HepG2 (cell line): Measurements from ENCODE around the gene N4BP2L1. TPM values are rescaled to one million over a fixed set of nuclear protein-coding genes. Genes with fewer than 3 reads are reported as not detected.

Experiments
- AKAP8 ChIP-seq: sonication (generic); formaldehyde crosslinking; IDR thresholded peaks from 2 replicates; pipeline ENCODE4 v1.5.1; 2020; ENCODE audit warnings: mild to moderate bottlenecking, missing genetic modification reagents
- ETV5 ChIP-seq: IDR thresholded peaks from 2 replicates; pipeline ENCODE4 v1.6.1; 2018; ENCODE audit warnings: missing biosample characterization, missing genetic modification reagents, inconsistent platforms, borderline replicate concordance
- GLMP ChIP-seq: sonication (generic); formaldehyde crosslinking; IDR thresholded peaks from 2 replicates; pipeline ENCODE4 v1.9.0; 2021; ENCODE audit warnings: missing genetic modification reagents, mild to moderate bottlenecking, borderline replicate concordance
- HNF4A ChIP-seq: sonication (generic); formaldehyde crosslinking; IDR thresholded peaks from 2 replicates; pipeline ENCODE4 v1.4.0; 2020; ENCODE audit warnings: missing genetic modification reagents
- RARG ChIP-seq: sonication (generic); formaldehyde crosslinking; IDR thresholded peaks from 2 replicates; pipeline ENCODE4 v1.4.0; 2020; ENCODE audit warnings: low read depth, mild to moderate bottlenecking, missing genetic modification reagents
- RBAK ChIP-seq: sonication (generic); formaldehyde crosslinking; IDR thresholded peaks from 2 replicates; pipeline ENCODE4 v1.5.1; 2020; ENCODE audit warnings: mild to moderate bottlenecking, missing genetic modification reagents
- SNAI1 ChIP-seq: sonication (generic); formaldehyde crosslinking; IDR thresholded peaks from 2 replicates; pipeline ENCODE4 v1.5.0; 2020; ENCODE audit warnings: mild to moderate bottlenecking, missing genetic modification reagents, borderline replicate concordance
- ZBTB40 ChIP-seq, 2 experiments: fragments of 450-650 bp in 1 of 2; sonication (generic) in 1 of 2; formaldehyde crosslinking in 1 of 2; IDR thresholded peaks; 2 replicates each; pipeline versions ENCODE4 v1.6.1 to v1.8.0; 2016 to 2022; ENCODE audit warnings: antibody characterized with exemption in 1 of 2, mild to moderate bottlenecking in 1 of 2, missing genetic modification reagents in 1 of 2
- ZFP36 ChIP-seq: fragments of 150-350 bp; IDR thresholded peaks from 2 replicates; pipeline ENCODE4 v1.6.1; 2018; ENCODE audit warnings: borderline replicate concordance, low read length, low read depth; ENCODE audit not compliant: partially characterized antibody
- ZNF333 ChIP-seq: sonication (generic); formaldehyde crosslinking; IDR thresholded peaks from 2 replicates; pipeline ENCODE4 v1.4.0; 2020; ENCODE audit warnings: mild to moderate bottlenecking, missing genetic modification reagents, borderline replicate concordance
- ZNF703 ChIP-seq: sonication (generic); formaldehyde crosslinking; IDR thresholded peaks from 2 replicates; pipeline ENCODE4 v1.5.1; 2020; ENCODE audit warnings: missing genetic modification reagents, mild to moderate bottlenecking, moderate library complexity, borderline replicate concordance
- ZNF749 ChIP-seq: sonication (generic); formaldehyde crosslinking; IDR thresholded peaks from 2 replicates; pipeline ENCODE4 v1.8.0; 2022; ENCODE audit warnings: mild to moderate bottlenecking, missing genetic modification reagents, moderate library complexity, borderline replicate concordance
- ZNF790 ChIP-seq: sonication (generic); formaldehyde crosslinking; IDR thresholded peaks from 2 replicates; pipeline ENCODE4 v1.8.0; 2022; ENCODE audit warnings: missing genetic modification reagents, mild to moderate bottlenecking, borderline replicate concordance
- ZNF850 ChIP-seq: sonication (generic); formaldehyde crosslinking; conservative IDR thresholded peaks from 2 replicates; pipeline ENCODE4 v1.9.0; 2021; ENCODE audit warnings: mild to moderate bottlenecking, missing genetic modification reagents
- polyA plus RNA-seq, 8 experiments: library from polyadenylated mRNA; depleted of rRNA in 3 of 8; stranded (reverse) in 7 of 8; unstranded in 1 of 8; fragments of >200 nt; fragmentation: Illumina TruSeq in 4 of 8; extraction: Trizol in 4 of 8; gene quantifications; 2 replicates each; pipeline versions ENCODE4 v1.2.1 to v1.2.3, GENCODE V29; 2011 to 2016; ENCODE audit warnings: low read depth in 4 of 8, missing spikeins in 1 of 8, mixed read lengths in 1 of 8; ENCODE audit not compliant: insufficient read depth in 1 of 8
- total RNA-seq, 5 experiments: library from RNA; depleted of rRNA; stranded (reverse); fragments of >200 nt; fragmentation: Illumina TruSeq; extraction: Trizol; gene quantifications; 2 replicates each; pipeline ENCODE4 v1.2.3, GENCODE V29; 2016; ENCODE audit warnings: low read depth in 1 of 5
- TF ChIP-seq, protein P1 (sequence below): IDR thresholded peaks from 2 replicates; pipeline ENCODE4 v1.6.1; 2016

N4BP2L1 gene
- total and polyA plus RNA-seq, 2 of the 13 experiments (the other 11 are each of a cell fraction or from before 2014, with no cell fraction given) = 13.2 to 34.5 TPM

GRCh38 chr13:32432856-32433255 is 4.9 kb upstream of the N4BP2L1 start (continued):
- TF ChIP-seq RBAK = no peak
- TF ChIP-seq ZFP36 = no peak
- TF ChIP-seq ZBTB40 (IDR thresholded peaks at IDR 0.05) = no peak
- no peak for TF ChIP-seq ZBTB40 (CRISPR knock-in tag; IDR thresholded peaks at IDR 0.05)
- no peak for TF ChIP-seq ZNF333 (CRISPR knock-in tag)
- no peak for TF ChIP-seq GLMP (CRISPR knock-in tag)
- no peak for TF ChIP-seq RARG (CRISPR knock-in tag)
- TF ChIP-seq SNAI1 (CRISPR knock-in tag) = no peak
- TF ChIP-seq AKAP8 (CRISPR knock-in tag) = no peak
- peak; percentile 46; the same call in 1 of the 2 replicates for TF ChIP-seq ETV5 (CRISPR knock-in tag)
- TF ChIP-seq ZNF850 (CRISPR knock-in tag) = no peak
- no peak for TF ChIP-seq ZNF790 (CRISPR knock-in tag)
- TF ChIP-seq ZNF703 (CRISPR knock-in tag) = no peak
- TF ChIP-seq HNF4A (CRISPR knock-in tag) = no peak
- TF ChIP-seq, protein P1, sequence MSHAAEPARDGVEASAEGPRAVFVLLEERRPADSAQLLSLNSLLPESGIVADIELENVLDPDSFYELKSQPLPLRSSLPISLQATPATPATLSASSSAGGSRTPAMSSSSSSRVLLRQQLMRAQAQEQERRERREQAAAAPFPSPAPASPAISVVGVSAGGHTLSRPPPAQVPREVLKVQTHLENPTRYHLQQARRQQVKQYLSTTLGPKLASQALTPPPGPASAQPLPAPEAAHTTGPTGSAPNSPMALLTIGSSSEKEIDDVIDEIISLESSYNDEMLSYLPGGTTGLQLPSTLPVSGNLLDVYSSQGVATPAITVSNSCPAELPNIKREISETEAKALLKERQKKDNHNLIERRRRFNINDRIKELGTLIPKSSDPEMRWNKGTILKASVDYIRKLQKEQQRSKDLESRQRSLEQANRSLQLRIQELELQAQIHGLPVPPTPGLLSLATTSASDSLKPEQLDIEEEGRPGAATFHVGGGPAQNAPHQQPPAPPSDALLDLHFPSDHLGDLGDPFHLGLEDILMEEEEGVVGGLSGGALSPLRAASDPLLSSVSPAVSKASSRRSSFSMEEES = 0 out of 2 replicates have a peak, but pooled peaks have one; percentile 21
- TF ChIP-seq ZNF749 (CRISPR knock-in tag) = no peak
